Vagina (tissue), 2 donors: Measurements from ENCODE around the gene DHRS7. TPM values are rescaled to one million over a fixed set of nuclear protein-coding genes. Genes with fewer than 3 reads are reported as not detected.

ENCODE experiments used
- DNase-seq, 2 donors: peaks; one replicate each; pipeline ENCODE4 v3.0.0-alpha.2; 2017; ENCODE audit errors: extremely low spot score in 2 of 2
- H3K27ac ChIP-seq: fragments of 200-600 bp; sonication (generic); one replicate; pipeline ENCODE4 v1.5.1; 2019
- H3K27me3 ChIP-seq: fragments of 200-600 bp; sonication (generic); one replicate; pipeline ENCODE4 v1.5.1; 2019
- H3K36me3 ChIP-seq, 2 donors: fragments of 200-600 bp; sonication (generic); one replicate each; pipeline ENCODE4 v1.5.1; 2017 to 2019
- H3K4me1 ChIP-seq: fragments of 200-600 bp; sonication (generic); one replicate; pipeline ENCODE4 v1.5.1; 2019
- H3K4me3 ChIP-seq, 2 donors: fragments of 200-600 bp; sonication (generic); 1 replicate in 1 of 2; 2 replicates in 1 of 2; pipeline ENCODE4 v1.5.1; 2016 to 2019
- H3K9me3 ChIP-seq: fragments of 200-600 bp; sonication (generic); one replicate; pipeline ENCODE4 v1.5.1; 2019
- POLR2A ChIP-seq, 2 donors: fragments of 450-650 bp; IDR thresholded peaks; one replicate each; pipeline ENCODE4 v1.6.1; 2017; ENCODE audit warnings: antibody characterized with exemption in 2 of 2, mild to moderate bottlenecking in 2 of 2, moderate library complexity in 2 of 2
- POLR2AphosphoS5 ChIP-seq, 2 donors: sonication (generic); formaldehyde crosslinking; IDR thresholded peaks; one replicate each; pipeline ENCODE4 v1.9.0; 2017; ENCODE audit warnings: antibody characterized with exemption in 2 of 2, mild to moderate bottlenecking in 2 of 2, low read depth in 1 of 2; ENCODE audit not compliant: insufficient read depth in 1 of 2
- intact Hi-C: fragments of 100-400 bp; cut with DNase I; formaldehyde crosslinking; loops from one replicate; pipeline ENCODE4 v1.15.1; 2023
- total RNA-seq: library from RNA; depleted of rRNA; stranded (reverse); fragments of >200 nt; gene quantifications from one replicate; pipeline ENCODE4 v1.2.3, GENCODE V29; 2016
- TF ChIP-seq, protein P1 (sequence below), 3 experiments: fragments of 450-650 bp in 2 of 3; fragments of 200-600 bp in 1 of 3; sonication (generic) in 1 of 3; IDR thresholded peaks; one replicate each; pipeline ENCODE4 v1.5.1; 2017 to 2019; ENCODE audit warnings: antibody characterized with exemption in 3 of 3, mild to moderate bottlenecking in 2 of 3, moderate library complexity in 2 of 3

DHRS7 gene
- total RNA-seq, 1 donor from 2014 or later = 43.0 TPM

- Histone ChIP-seq H3K4me1 (no peaks in the 10 kb centered on the region), H3K4me3 (no peak overlapping the region), H3K36me3 (no peaks in the 10 kb centered on the region), H3K9me3 (no peaks in the 10 kb centered on the region), H3K27ac (no peak overlapping the region), H3K27me3 (no peaks in the 10 kb centered on the region)
- intact Hi-C loops = no loop called here
- no peak for DNase-seq
- TF ChIP-seq, protein P1, sequence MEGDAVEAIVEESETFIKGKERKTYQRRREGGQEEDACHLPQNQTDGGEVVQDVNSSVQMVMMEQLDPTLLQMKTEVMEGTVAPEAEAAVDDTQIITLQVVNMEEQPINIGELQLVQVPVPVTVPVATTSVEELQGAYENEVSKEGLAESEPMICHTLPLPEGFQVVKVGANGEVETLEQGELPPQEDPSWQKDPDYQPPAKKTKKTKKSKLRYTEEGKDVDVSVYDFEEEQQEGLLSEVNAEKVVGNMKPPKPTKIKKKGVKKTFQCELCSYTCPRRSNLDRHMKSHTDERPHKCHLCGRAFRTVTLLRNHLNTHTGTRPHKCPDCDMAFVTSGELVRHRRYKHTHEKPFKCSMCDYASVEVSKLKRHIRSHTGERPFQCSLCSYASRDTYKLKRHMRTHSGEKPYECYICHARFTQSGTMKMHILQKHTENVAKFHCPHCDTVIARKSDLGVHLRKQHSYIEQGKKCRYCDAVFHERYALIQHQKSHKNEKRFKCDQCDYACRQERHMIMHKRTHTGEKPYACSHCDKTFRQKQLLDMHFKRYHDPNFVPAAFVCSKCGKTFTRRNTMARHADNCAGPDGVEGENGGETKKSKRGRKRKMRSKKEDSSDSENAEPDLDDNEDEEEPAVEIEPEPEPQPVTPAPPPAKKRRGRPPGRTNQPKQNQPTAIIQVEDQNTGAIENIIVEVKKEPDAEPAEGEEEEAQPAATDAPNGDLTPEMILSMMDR (IDR thresholded peaks at IDR 0.05) = no peak
- TF ChIP-seq POLR2AphosphoS5 (IDR thresholded peaks at IDR 0.05; ENCODE audit: insufficient read depth in 1 of 2, low read depth in 1 of 2) (no peak), POLR2A (IDR thresholded peaks at IDR 0.05) (no peak)
These were observed 9.4 kb upstream of the DHRS7 start for GRCh38 chr14:60174352-60175254.

GRCh38 chr14:60171690-60172089 is 6.5 kb upstream of the DHRS7 start:
- H3K27ac ChIP-seq = no peak overlapping the region
- no peaks in the 10 kb centered on the region for H3K27me3 ChIP-seq
- no peak for DNase-seq
- H3K36me3 ChIP-seq = no peaks in the 10 kb centered on the region
- H3K4me3 ChIP-seq = no peak overlapping the region
- H3K9me3 ChIP-seq = no peaks in the 10 kb centered on the region
- no peaks in the 10 kb centered on the region for H3K4me1 ChIP-seq
- TF ChIP-seq, protein P1 (IDR thresholded peaks at IDR 0.05) = no peak
- TF ChIP-seq POLR2AphosphoS5 (IDR thresholded peaks at IDR 0.05; ENCODE audit: insufficient read depth in 1 of 2, low read depth in 1 of 2) (no peak), POLR2A (IDR thresholded peaks at IDR 0.05) (no peak)
- intact Hi-C loops = no loop called here

DNA sequence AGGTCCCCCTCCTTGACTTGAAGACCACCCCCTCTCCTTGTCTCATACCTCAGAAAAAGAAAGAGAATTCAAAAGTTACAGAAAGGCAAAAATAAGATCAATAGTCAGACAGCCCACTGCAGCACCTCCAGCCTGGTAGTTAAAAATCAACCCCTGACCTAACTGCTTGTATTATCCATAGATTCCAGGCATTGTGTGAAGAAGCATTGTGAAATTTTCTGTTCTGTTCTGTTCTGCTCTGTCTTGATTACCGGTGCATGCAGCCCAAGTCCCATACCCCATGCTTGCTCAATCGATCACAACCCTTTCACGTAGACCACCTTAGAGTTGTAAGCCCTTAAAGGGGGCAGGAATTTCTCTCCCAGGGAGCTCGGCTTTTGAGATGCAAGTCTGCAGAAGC is 5.8 kb upstream of the DHRS7 start:
- H3K27me3 ChIP-seq = no peaks in the 10 kb centered on the region
- no peaks in the 10 kb centered on the region for H3K9me3 ChIP-seq
- intact Hi-C loops = no loop called here
- H3K27ac ChIP-seq = no peak overlapping the region
- no peak overlapping the region for H3K4me3 ChIP-seq
- no peak for DNase-seq
- TF ChIP-seq POLR2AphosphoS5 (IDR thresholded peaks at IDR 0.05; ENCODE audit: insufficient read depth in 1 of 2, low read depth in 1 of 2) (no peak), POLR2A (IDR thresholded peaks at IDR 0.05) (no peak)
- TF ChIP-seq, protein P1 (IDR thresholded peaks at IDR 0.05) = no peak
- H3K36me3 ChIP-seq = no peaks in the 10 kb centered on the region
- peaks cover 3% of the 10 kb centered on the region for H3K4me1 ChIP-seq

DNA sequence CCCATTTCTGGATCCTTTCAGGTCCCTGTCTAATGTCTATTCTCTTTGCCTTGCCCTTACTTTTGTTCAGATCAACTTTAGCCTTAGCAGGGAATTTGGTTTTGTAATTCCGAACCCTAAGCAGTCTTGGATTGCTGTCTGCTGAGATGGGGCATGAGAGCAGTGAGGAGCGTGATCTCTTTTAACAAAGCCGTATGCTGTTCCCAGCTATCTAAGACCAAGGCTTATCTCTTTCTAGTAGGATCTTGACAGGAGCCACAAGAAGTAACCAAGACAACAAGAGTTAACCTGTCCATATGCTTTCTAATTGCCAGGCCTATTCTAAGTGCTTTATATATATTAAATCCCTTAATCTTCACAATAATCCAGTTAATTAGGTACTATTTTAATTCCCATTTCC is 4.5 kb upstream of the DHRS7 start:
- Histone ChIP-seq H3K27ac (no peak overlapping the region), H3K27me3 (no peaks in the 10 kb centered on the region), H3K4me3 (no peak overlapping the region), H3K4me1 (peaks cover 9% of the 10 kb centered on the region), H3K9me3 (no peaks in the 10 kb centered on the region), H3K36me3 (no peaks in the 10 kb centered on the region)
- TF ChIP-seq, protein P1 (IDR thresholded peaks at IDR 0.05) = no peak
- TF ChIP-seq POLR2AphosphoS5 (IDR thresholded peaks at IDR 0.05; ENCODE audit: insufficient read depth in 1 of 2, low read depth in 1 of 2) = no peak
- TF ChIP-seq POLR2A (IDR thresholded peaks at IDR 0.05) = no peak
- DNase-seq = no peak
- intact Hi-C loops = no loop called here

- Histone ChIP-seq H3K4me1 (peaks cover 20% of the 10 kb centered on the region), H3K36me3 (no peaks in the 10 kb centered on the region), H3K27me3 (no peaks in the 10 kb centered on the region), H3K27ac (peak overlapping the region; percentile 96), H3K4me3 (peak overlapping the region in 1 of 2 donors; percentile 60), H3K9me3 (no peaks in the 10 kb centered on the region)
- intact Hi-C loops = no loop called here
- TF ChIP-seq POLR2A (IDR thresholded peaks at IDR 0.05) = peak in 1 of 2 donors; percentile 8
- TF ChIP-seq POLR2AphosphoS5 (IDR thresholded peaks at IDR 0.05; ENCODE audit: insufficient read depth in 1 of 2, low read depth in 1 of 2) = no peak
- TF ChIP-seq, protein P1 (IDR thresholded peaks at IDR 0.05) = no peak
- DNase-seq = no peak
These were observed 944 bp upstream of the DHRS7 start for GRCh38 chr14:60166142-60166541.
